HG02623 (cell line): ENCODE results near the gene ZNF768.

Source experiments
- ATAC-seq: cut with Tn5 transposase; IDR thresholded peaks from one replicate; pipeline ENCODE4 v1.9.1; 2021; ENCODE audit warnings: moderate library complexity; ENCODE audit not compliant: unreplicated experiment

Gene ZNF768

GRCh38 chr16:30474074-30474452 is 52.3 kb downstream of the ZNF768 start:
- no peak for ATAC-seq
